ENCODE measurements around the gene UBA6. TPM values are rescaled to one million over a fixed set of nuclear protein-coding genes. Genes with fewer than 3 reads are reported as not detected.

UBA6 gene
- total and polyA plus RNA-seq, 2 of the 4 experiments (the other 2 are of a cell fraction): 29.2 to 268 TPM

GRCh38 chr4:67568820-67569219 lies 132.1 kb downstream of the UBA6 start:
- DNase-seq (peak; percentile 4), ATAC-seq (ENCODE audit: low read depth) (no peak)
- H2BK5ac ChIP-seq (ENCODE audit: low read depth, low read length, poor library complexity, severe bottlenecking): no peak overlapping the region
- no peak overlapping the region for H3K4me3 ChIP-seq (ENCODE audit: insufficient read depth, low read depth, low read length)
- POLR2A ChIA-PET (ENCODE audit: unreplicated experiment): no interaction called here
- H3K9ac ChIP-seq (ENCODE audit: low read depth, low read length): no peak overlapping the region
- no peak for TF ChIP-seq BHLHE40 (IDR thresholded peaks at IDR 0.05; ENCODE audit: low read depth, low read length)
- no peak for TF ChIP-seq RAD21 (IDR thresholded peaks at IDR 0.05; ENCODE audit: low read length)
- TF ChIP-seq CEBPB (IDR thresholded peaks at IDR 0.05; ENCODE audit: low read depth, low read length): no peak
- no peak for TF ChIP-seq MAFK (IDR thresholded peaks at IDR 0.05; ENCODE audit: low read depth, low read length)
- no peak for TF ChIP-seq MAZ (IDR thresholded peaks at IDR 0.05; ENCODE audit: borderline replicate concordance, low read depth, low read length)
- TF ChIP-seq RCOR1 (IDR thresholded peaks at IDR 0.05; ENCODE audit: insufficient replicate concordance, low read length): no peak
- TF ChIP-seq, protein P1, sequence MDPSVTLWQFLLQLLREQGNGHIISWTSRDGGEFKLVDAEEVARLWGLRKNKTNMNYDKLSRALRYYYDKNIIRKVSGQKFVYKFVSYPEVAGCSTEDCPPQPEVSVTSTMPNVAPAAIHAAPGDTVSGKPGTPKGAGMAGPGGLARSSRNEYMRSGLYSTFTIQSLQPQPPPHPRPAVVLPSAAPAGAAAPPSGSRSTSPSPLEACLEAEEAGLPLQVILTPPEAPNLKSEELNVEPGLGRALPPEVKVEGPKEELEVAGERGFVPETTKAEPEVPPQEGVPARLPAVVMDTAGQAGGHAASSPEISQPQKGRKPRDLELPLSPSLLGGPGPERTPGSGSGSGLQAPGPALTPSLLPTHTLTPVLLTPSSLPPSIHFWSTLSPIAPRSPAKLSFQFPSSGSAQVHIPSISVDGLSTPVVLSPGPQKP (IDR thresholded peaks at IDR 0.05; ENCODE audit: borderline replicate concordance, low read depth, low read length): no peak
- no peak overlapping the region for H3K56ac ChIP-seq (ENCODE audit: extremely low read depth, insufficient read depth, low read length)
- H4K91ac ChIP-seq (ENCODE audit: insufficient read depth, low read depth, low read length): no peak overlapping the region
- no peaks in the 10 kb centered on the region for H3K36me3 ChIP-seq (ENCODE audit: control insufficient read depth, insufficient read depth, low read length)
- dilution Hi-C loops (cut with HindIII; ENCODE audit: low sequenced_read_pairs, unreplicated experiment): no loop called here
- no peak overlapping the region for H2AK5ac ChIP-seq (ENCODE audit: low read depth, low read length)
- CTCF ChIA-PET: interaction anchor here (1.2 kb wide), 1 partner anchor 15 kb away, joined by 4 read pairs; no protein-coding TSS in a partner anchor
- H2AK9ac ChIP-seq (replicated peaks; ENCODE audit: low read depth, low read length, poor library complexity): no peak overlapping the region
- H3K23ac ChIP-seq (ENCODE audit: low read depth, low read length): no peak overlapping the region
- BruUV-seq (replicated peaks): no TSS peak
- no peak overlapping the region for H3K4ac ChIP-seq (ENCODE audit: low read depth, low read length)
- H3K4me1 ChIP-seq (ENCODE audit: control insufficient read depth, insufficient read depth, low read length): no peaks in the 10 kb centered on the region
- no peak overlapping the region for H3K4me2 ChIP-seq (ENCODE audit: low read depth, low read length)
- no peaks in the 10 kb centered on the region for H3K27me3 ChIP-seq (ENCODE audit: control insufficient read depth, insufficient read depth, low read length)
- no peak overlapping the region for H2BK15ac ChIP-seq (ENCODE audit: low read depth, low read length)
- no peaks in the 10 kb centered on the region for H3K79me1 ChIP-seq (ENCODE audit: low read depth in 1 of 2, low read length in 2 of 2)
- in situ Hi-C loops (cut with MboI; ENCODE audit: low sequenced_read_pairs): no loop called here
- WGBS, 2 experiments (ENCODE audit: extremely low coverage in 2 of 2, insufficient read length in 1 of 2): no CpG with 5 or more reads among the region's 2 CpGs
- no peak overlapping the region for H4K8ac ChIP-seq (ENCODE audit: low read depth in 2 of 2, low read length in 2 of 2)
- no peak overlapping the region for H2BK20ac ChIP-seq (ENCODE audit: low read depth, low read length)
- no peak overlapping the region for H3K14ac ChIP-seq (replicated peaks; ENCODE audit: low read depth, low read length)
- no peak overlapping the region for H3K18ac ChIP-seq (ENCODE audit: low read depth, low read length)
- no peaks in the 10 kb centered on the region for H3K9me3 ChIP-seq (ENCODE audit: control insufficient read depth, insufficient read depth, low read length)
- H4K5ac ChIP-seq (ENCODE audit: low read depth, low read length): no peak overlapping the region
- intact Hi-C loops (cut with micrococcal nuclease): no loop called here
- no peaks in the 10 kb centered on the region for H4K20me1 ChIP-seq (ENCODE audit: insufficient read depth, low read length)
- H3K27ac ChIP-seq (ENCODE audit: insufficient read depth, low read length): no peak overlapping the region
- no peak overlapping the region for H2BK120ac ChIP-seq (ENCODE audit: low read depth, low read length)
- H3K9me1 ChIP-seq (ENCODE audit: insufficient read depth, low read length): no peaks in the 10 kb centered on the region
- no peak overlapping the region for H2AFZ ChIP-seq (replicated peaks; ENCODE audit: low read length, poor library complexity)
